Right lobe of liver (tissue), 4 donors: ENCODE data around the gene KTN1.

ENCODE experiments used
- POLR2A ChIP-seq: fragments of 450-650 bp; IDR thresholded peaks from one replicate; pipeline ENCODE4 v1.6.1; 2017; ENCODE audit warnings: antibody characterized with exemption, mild to moderate bottlenecking
- TF ChIP-seq, protein P1 (sequence below), 4 donors: fragments of 200-600 bp in 3 of 4; fragments of 450-650 bp in 1 of 4; IDR thresholded peaks; one replicate each; pipeline versions ENCODE4 v1.5.1 to v1.8.0; 2016 to 2022; ENCODE audit warnings: antibody characterized with exemption in 4 of 4, mild to moderate bottlenecking in 2 of 4
- donor health status: DM: no; HTN: no; CAD: no.
- donor health status: DM: no; HTN: no; CAD: no.
- donor health status: DM: no; HTN: yes; CAD: no.

DNA sequence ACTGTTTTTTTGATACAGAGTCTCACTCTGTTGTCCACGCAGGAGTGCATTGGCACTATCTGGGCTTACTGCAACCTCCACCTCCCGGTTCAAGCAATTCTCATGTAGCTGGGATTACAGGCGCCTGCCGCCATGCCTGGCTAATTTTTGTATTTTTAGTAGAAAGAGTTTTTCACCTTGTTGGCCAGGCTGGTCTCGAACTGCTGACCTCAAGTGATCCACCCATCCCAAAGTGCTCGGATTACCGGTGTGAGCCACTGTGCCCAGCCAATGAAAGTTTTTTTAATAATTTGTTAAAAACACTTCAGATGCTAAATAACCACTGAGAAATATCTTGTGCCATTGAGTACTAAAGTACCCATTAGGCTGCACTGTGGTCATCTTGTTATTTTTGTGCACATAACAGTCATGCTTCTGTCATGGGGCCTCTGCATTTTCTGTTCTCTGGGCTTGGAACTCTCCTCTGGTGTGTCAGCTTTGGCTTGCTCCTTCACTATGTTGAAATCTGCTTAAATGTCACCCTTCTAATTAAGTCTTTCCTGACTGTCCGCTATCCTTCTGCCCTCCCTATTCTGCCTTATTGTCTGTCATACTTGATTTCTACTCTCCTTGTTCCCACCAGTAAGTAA, 105.1 kb downstream of the KTN1 start:
- TF ChIP-seq, protein P1, sequence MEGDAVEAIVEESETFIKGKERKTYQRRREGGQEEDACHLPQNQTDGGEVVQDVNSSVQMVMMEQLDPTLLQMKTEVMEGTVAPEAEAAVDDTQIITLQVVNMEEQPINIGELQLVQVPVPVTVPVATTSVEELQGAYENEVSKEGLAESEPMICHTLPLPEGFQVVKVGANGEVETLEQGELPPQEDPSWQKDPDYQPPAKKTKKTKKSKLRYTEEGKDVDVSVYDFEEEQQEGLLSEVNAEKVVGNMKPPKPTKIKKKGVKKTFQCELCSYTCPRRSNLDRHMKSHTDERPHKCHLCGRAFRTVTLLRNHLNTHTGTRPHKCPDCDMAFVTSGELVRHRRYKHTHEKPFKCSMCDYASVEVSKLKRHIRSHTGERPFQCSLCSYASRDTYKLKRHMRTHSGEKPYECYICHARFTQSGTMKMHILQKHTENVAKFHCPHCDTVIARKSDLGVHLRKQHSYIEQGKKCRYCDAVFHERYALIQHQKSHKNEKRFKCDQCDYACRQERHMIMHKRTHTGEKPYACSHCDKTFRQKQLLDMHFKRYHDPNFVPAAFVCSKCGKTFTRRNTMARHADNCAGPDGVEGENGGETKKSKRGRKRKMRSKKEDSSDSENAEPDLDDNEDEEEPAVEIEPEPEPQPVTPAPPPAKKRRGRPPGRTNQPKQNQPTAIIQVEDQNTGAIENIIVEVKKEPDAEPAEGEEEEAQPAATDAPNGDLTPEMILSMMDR (IDR thresholded peaks at IDR 0.05) = no peak
- no peak for TF ChIP-seq POLR2A
